Spleen (tissue), 7 donors: ENCODE data around the gene B4GALNT4.

Source experiments
- POLR2A ChIP-seq, 3 donors: fragments of 450-650 bp; IDR thresholded peaks; one replicate each; pipeline ENCODE4 v1.5.1; 2017; ENCODE audit warnings: antibody characterized with exemption in 3 of 3, mild to moderate bottlenecking in 1 of 3
- POLR2AphosphoS5 ChIP-seq, 3 donors: sonication (generic); formaldehyde crosslinking; IDR thresholded peaks; one replicate each; pipeline ENCODE4 v1.5.1; 2017; ENCODE audit warnings: antibody characterized with exemption in 3 of 3
- TF ChIP-seq, protein P1 (sequence below), 11 experiments: fragments of 200-600 bp in 7 of 11; fragments of 450-650 bp in 4 of 11; sonication (generic) in 4 of 11; IDR thresholded peaks in 8 of 11; conservative IDR thresholded peaks in 3 of 11; 1 replicate in 7 of 11; 2 replicates in 4 of 11; pipeline versions ENCODE4 v1.4.0 to v1.8.0; 2016 to 2021; ENCODE audit warnings: antibody characterized with exemption in 11 of 11, inconsistent platforms in 4 of 11, mild to moderate bottlenecking in 1 of 11
- donor health status: DM: no; HTN: no; CAD: no; lungs with moderate emphysema.
- donor health status: DM: no; HTN: no; CAD: no.
- donor health status: DM: no; HTN: no; CAD: no.

GRCh38 chr11:367956-368413, 1.3 kb upstream of the B4GALNT4 start:
- TF ChIP-seq, protein P1, sequence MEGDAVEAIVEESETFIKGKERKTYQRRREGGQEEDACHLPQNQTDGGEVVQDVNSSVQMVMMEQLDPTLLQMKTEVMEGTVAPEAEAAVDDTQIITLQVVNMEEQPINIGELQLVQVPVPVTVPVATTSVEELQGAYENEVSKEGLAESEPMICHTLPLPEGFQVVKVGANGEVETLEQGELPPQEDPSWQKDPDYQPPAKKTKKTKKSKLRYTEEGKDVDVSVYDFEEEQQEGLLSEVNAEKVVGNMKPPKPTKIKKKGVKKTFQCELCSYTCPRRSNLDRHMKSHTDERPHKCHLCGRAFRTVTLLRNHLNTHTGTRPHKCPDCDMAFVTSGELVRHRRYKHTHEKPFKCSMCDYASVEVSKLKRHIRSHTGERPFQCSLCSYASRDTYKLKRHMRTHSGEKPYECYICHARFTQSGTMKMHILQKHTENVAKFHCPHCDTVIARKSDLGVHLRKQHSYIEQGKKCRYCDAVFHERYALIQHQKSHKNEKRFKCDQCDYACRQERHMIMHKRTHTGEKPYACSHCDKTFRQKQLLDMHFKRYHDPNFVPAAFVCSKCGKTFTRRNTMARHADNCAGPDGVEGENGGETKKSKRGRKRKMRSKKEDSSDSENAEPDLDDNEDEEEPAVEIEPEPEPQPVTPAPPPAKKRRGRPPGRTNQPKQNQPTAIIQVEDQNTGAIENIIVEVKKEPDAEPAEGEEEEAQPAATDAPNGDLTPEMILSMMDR (IDR thresholded peaks at IDR 0.05 in 8 of 11, conservative IDR thresholded peaks at IDR 0.05 in 3 of 11) = no peak
- TF ChIP-seq POLR2AphosphoS5 (IDR thresholded peaks at IDR 0.05) (no peak), POLR2A (IDR thresholded peaks at IDR 0.05) (no peak)
